OCI-LY3 (cell line): ENCODE data around the gene OR51B4.

Experiments used
- H2AFZ ChIP-seq: fragments of 200-600, 300-600 bp; shearing (Covaris generic); 2 replicates; pipeline ENCODE4 v1.6.0; 2014; ENCODE audit warnings: antibody characterized with exemption, low read depth, low read length
- H3K27ac ChIP-seq: fragments of 200-600, 300-600 bp; sonication (generic); 2 replicates; pipeline ENCODE4 v1.5.1; 2014; ENCODE audit warnings: mild to moderate bottlenecking, low read length, moderate library complexity, mixed read lengths
- H3K27me3 ChIP-seq: fragments of 200-600, 300-600 bp; sonication (generic); 2 replicates; pipeline ENCODE4 v1.6.1; 2014; ENCODE audit warnings: low read depth, low read length, mixed read lengths
- H3K36me3 ChIP-seq: fragments of 200-600, 300-600 bp; sonication (generic); replicated peaks from 2 replicates; pipeline ENCODE3; 2014; ENCODE audit warnings: low read depth, low read length, mixed read lengths
- H3K4me1 ChIP-seq: fragments of 300-600, 200-600 bp; sonication (generic); 2 replicates; pipeline ENCODE4 v1.6.1; 2014; ENCODE audit warnings: low read length, mixed read lengths
- H3K4me2 ChIP-seq: fragments of 200-600, 300-600 bp; sonication (generic); 2 replicates; pipeline ENCODE4 v1.6.1; 2014; ENCODE audit warnings: low read length, mixed read lengths
- H3K4me3 ChIP-seq: fragments of 300-600, 200-600 bp; sonication (generic); 2 replicates; pipeline ENCODE4 v1.5.1; 2014; ENCODE audit warnings: antibody characterized with exemption, mild to moderate bottlenecking, low read length, moderate library complexity
- H3K79me2 ChIP-seq: fragments of 300-600, 200-600 bp; shearing (Covaris generic); 2 replicates; pipeline ENCODE4 v1.6.1; 2014; ENCODE audit warnings: mild to moderate bottlenecking, low read length, mixed read lengths
- H3K9ac ChIP-seq: fragments of 300-600, 200-600 bp; shearing (Covaris generic); 2 replicates; pipeline ENCODE4 v1.6.0; 2014; ENCODE audit warnings: mild to moderate bottlenecking, low read length, moderate library complexity
- H3K9me3 ChIP-seq: fragments of 200-600, 300-600 bp; shearing (Covaris generic); 2 replicates; pipeline ENCODE4 v1.6.1; 2014; ENCODE audit warnings: low read length, mixed read lengths; ENCODE audit not compliant: insufficient read depth
- H4K20me1 ChIP-seq: fragments of 200-600, 300-600 bp; sonication (generic); 2 replicates; pipeline ENCODE4 v1.6.1; 2016; ENCODE audit warnings: low read length, mixed read lengths; ENCODE audit not compliant: insufficient read depth
- EZH2phosphoT487 ChIP-seq: fragments of 200-600 bp; shearing (Covaris generic); IDR thresholded peaks from 2 replicates; pipeline ENCODE4 v1.6.1; 2018; ENCODE audit warnings: antibody characterized with exemption, mixed run types, low read depth
- TF ChIP-seq, protein P1 (sequence below): fragments of 200-600, 300-600 bp; sonication (generic); IDR thresholded peaks from 2 replicates; pipeline ENCODE4 v1.5.1; 2014; ENCODE audit warnings: antibody characterized with exemption, low read length, low read depth

The OR51B4 gene

DNA sequence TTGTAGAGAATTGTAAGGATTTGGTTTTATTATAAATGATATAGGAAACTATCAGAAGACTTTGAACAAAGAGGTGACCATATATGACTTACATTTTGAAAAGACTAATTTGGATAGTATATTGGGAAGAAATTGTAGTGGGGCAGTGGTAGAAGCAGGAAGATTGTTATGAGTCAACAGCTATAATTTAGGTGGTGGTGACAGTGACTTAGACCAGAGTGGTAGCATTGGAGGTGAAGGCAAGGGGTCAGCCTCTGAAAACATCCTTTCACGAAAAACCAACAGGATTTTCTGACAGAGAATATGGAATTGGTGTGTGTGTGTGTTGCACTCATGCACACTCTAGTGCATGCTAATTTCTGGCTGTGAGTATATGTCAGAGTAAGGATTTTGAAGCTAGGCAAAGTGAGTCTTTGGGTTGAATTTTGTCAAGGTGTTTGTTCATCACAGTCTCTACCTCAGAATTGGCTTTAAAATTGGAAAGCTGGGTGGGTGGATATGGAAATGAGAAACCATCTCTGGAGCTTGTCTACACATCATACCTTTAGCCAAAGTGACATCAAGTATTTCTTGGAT lies 23.9 kb downstream of the OR51B4 start:
- no peak overlapping the region for H3K4me2 ChIP-seq
- no peaks in the 10 kb centered on the region for H3K36me3 ChIP-seq
- peaks cover 21% of the 10 kb centered on the region for H3K4me1 ChIP-seq
- H4K20me1 ChIP-seq, result no peaks in the 10 kb centered on the region
- no peak overlapping the region for H2AFZ ChIP-seq
- no peaks in the 10 kb centered on the region for H3K27me3 ChIP-seq
- no peak overlapping the region for H3K9ac ChIP-seq
- H3K79me2 ChIP-seq, result no peaks in the 10 kb centered on the region
- H3K27ac ChIP-seq, result no peak overlapping the region
- H3K4me3 ChIP-seq, result no peak overlapping the region
- TF ChIP-seq, protein P1, sequence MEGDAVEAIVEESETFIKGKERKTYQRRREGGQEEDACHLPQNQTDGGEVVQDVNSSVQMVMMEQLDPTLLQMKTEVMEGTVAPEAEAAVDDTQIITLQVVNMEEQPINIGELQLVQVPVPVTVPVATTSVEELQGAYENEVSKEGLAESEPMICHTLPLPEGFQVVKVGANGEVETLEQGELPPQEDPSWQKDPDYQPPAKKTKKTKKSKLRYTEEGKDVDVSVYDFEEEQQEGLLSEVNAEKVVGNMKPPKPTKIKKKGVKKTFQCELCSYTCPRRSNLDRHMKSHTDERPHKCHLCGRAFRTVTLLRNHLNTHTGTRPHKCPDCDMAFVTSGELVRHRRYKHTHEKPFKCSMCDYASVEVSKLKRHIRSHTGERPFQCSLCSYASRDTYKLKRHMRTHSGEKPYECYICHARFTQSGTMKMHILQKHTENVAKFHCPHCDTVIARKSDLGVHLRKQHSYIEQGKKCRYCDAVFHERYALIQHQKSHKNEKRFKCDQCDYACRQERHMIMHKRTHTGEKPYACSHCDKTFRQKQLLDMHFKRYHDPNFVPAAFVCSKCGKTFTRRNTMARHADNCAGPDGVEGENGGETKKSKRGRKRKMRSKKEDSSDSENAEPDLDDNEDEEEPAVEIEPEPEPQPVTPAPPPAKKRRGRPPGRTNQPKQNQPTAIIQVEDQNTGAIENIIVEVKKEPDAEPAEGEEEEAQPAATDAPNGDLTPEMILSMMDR, result no peak
- no peak for TF ChIP-seq EZH2phosphoT487
- H3K9me3 ChIP-seq, result no peaks in the 10 kb centered on the region

DNA sequence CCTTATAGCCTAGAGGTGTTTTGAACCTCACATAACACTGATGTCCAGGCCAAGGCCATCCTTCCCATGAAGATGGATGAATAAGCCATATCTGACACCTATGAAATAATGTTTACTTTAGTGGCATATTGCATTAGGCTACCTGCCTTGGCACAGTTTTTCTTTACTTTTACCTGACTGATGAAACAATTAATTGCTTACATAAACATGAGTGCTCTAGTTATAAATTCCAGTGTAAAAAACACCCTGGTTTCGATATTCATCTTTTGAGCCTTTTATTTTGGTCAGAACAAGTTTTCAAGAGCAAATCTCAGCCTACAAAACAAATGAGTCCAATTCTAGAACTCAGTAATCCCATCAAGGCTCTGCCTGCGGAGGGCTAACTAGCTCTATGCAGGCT lies 25.0 kb downstream of the OR51B4 start:
- H3K9ac ChIP-seq, result no peak overlapping the region
- H3K9me3 ChIP-seq, result no peaks in the 10 kb centered on the region
- no peak for TF ChIP-seq EZH2phosphoT487
- TF ChIP-seq, protein P1, result no peak
- no peak overlapping the region for H2AFZ ChIP-seq
- H4K20me1 ChIP-seq, result no peaks in the 10 kb centered on the region
- H3K4me3 ChIP-seq, result no peak overlapping the region
- H3K4me1 ChIP-seq, result peaks cover 21% of the 10 kb centered on the region
- H3K27ac ChIP-seq, result no peak overlapping the region
- no peaks in the 10 kb centered on the region for H3K79me2 ChIP-seq
- no peaks in the 10 kb centered on the region for H3K27me3 ChIP-seq
- H3K4me2 ChIP-seq, result no peak overlapping the region
- no peaks in the 10 kb centered on the region for H3K36me3 ChIP-seq

DNA sequence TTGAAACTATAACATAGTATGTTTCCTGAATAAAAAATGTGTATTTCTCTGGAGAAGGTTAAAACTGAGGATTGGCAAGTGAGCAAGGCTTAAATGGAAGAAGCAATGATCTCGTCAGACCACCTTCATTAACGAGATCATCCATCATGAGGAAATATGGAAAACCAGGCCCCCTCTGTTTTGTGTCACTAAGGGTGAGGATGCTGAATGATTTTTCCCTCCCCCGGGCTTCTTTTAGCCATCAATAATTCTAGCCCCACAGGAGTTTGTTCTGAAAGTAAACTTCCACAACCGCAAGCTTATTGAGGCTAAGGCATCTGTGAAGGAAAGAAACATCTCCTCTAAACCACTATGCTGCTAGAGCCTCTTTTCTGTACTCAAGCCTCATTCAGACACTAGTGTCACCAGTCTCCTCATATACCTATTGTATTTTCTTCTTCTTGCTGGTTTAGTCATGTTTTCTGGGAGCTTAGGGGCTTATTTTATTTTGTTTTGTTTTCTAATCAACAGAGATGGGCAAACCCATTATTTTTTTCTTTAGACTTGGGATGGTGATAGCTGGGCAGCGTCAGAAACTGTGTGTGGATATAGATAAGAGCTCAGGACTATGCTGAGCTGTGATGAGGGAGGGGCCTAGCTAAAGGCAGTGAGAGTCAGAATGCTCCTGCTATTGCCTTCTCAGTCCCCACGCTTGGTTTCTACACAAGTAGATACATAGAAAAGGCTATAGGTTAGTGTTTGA lies 26.2 kb downstream of the OR51B4 start:
- Histone ChIP-seq H3K4me2 (no peak overlapping the region), H4K20me1 (no peaks in the 10 kb centered on the region), H3K27ac (no peak overlapping the region), H2AFZ (no peak overlapping the region), H3K9me3 (no peaks in the 10 kb centered on the region), H3K79me2 (no peaks in the 10 kb centered on the region), H3K4me3 (no peak overlapping the region), H3K27me3 (no peaks in the 10 kb centered on the region), H3K9ac (no peak overlapping the region), H3K4me1 (peaks cover 14% of the 10 kb centered on the region), H3K36me3 (no peaks in the 10 kb centered on the region)
- no peak for TF ChIP-seq EZH2phosphoT487
- TF ChIP-seq, protein P1, result no peak

DNA sequence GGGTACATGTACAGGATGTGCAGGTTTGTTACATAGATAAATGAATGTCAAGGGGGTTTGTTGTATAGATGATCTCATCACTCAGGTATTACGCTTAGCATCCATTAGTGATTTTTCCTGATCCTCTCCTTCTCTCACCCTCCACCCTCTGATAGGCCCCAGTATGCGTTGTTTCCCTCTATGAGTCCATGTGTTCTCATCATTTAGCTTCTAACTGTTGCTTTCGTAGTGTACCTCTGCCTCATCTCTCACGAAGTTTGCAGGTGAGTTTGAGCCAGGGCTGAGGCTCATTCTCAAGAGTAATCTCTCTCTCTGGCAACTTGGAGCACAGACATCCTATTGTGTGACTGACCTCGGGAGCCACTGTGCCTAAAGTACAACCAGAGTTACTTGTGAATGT lies 27.4 kb downstream of the OR51B4 start:
- Histone ChIP-seq H3K27me3 (no peaks in the 10 kb centered on the region), H3K9me3 (no peaks in the 10 kb centered on the region), H4K20me1 (no peaks in the 10 kb centered on the region), H3K9ac (no peak overlapping the region), H3K4me3 (no peak overlapping the region), H2AFZ (no peak overlapping the region), H3K4me1 (peaks cover 7% of the 10 kb centered on the region), H3K79me2 (no peaks in the 10 kb centered on the region), H3K27ac (no peak overlapping the region), H3K4me2 (no peak overlapping the region), H3K36me3 (no peaks in the 10 kb centered on the region)
- TF ChIP-seq, protein P1, result no peak
- no peak for TF ChIP-seq EZH2phosphoT487
